Measurements from ENCODE around the gene ARID3A.

ARID3A gene

DNA sequence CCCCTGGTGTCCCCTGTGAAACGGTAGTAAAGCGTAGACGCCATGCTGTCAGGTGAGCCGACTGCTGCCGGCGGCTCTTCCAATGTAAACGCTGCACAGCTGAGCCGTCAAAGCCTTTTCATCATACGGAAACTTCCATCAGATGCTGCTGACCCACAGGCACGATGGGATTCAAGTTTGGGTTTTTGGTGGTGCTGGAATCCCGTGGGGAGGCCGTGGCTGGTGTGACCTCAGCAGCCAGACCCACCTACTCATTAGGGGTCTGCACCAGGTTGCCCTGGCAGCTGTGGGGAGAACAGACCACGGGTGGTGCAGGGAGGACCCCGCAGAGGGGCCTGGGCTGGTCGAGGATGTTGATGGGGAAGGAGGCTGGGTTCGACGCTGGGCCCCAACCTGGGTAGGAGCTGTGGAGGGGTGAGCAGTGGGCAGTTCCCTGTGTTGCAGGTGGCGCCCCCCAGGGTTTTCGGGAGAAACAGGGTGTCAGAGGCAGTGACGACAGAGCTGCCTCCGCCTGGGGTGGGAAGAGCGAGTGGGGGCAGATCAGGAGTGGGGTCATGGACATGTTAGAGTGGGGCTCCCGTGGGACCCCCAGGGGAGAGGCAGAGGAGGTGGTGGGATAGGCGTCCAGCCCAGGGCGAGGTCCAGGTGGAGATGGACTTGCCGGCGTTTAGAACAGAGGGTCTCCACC, 81.0 kb downstream of the ARID3A start:
- DNase-seq (ENCODE audit: low read depth, low spot score) = no peak
- Histone ChIP-seq H3K9me3 (ENCODE audit: control insufficient read depth, insufficient read depth, low read length) (no peaks in the 10 kb centered on the region), H3K4me3 (ENCODE audit: low read length) (no peak overlapping the region), H3K27ac (ENCODE audit: low read length) (no peak overlapping the region), H3K4me1 (ENCODE audit: control insufficient read depth, insufficient read depth, low read length) (no peaks in the 10 kb centered on the region; the same call in 1 of the 2 replicates), H3K36me3 (ENCODE audit: control insufficient read depth, insufficient read depth, low read length) (peaks cover 16% of the 10 kb centered on the region), H3K27me3 (ENCODE audit: control insufficient read depth, insufficient read depth, low read length) (no peaks in the 10 kb centered on the region)
- no CpG with 5 or more reads among the region's 27 CpGs for WGBS (ENCODE audit: insufficient coverage, insufficient read length)

DNA sequence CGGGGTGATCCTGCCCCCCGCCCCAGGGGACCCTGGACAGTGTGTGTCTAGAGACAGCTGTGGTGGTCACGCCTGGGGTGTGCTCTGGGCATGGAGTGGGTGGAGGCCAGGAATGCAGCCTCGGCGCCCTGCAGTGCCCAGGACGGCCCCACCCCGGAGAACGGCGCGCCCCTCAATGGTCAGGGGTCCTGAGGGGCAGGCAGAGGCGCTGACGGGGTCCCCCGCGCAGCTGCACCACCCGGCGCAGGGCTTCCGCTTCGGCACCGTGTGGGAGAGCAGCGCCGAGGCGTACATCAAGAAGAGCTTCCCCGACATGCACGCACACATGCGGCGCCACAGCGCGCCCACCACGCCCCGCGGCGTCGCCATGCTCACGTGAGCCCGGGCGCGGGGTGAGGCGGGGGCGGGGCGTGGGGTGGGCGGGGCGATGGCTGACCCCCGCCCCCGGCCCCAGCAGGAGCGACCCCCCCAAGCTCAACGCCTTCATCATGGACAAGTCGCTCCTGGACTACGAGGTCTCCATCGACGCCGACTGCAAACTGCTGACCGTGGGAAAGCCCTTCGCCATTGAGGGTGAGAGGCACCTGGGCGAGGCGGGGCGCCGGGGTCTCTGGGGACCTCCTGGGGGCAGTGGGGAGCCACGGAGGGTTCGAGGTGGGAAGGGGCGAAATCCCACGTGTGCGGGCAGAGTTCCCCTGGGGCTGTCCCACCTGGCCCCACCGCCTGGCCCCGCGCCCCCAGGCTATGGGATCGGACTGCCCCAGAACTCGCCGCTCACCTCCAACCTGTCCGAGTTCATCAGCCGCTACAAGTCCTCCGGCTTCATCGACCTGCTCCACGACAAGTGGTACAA, 81.8 kb downstream of the ARID3A start:
- Histone ChIP-seq H3K4me1 (ENCODE audit: control insufficient read depth, insufficient read depth, low read length) (no peaks in the 10 kb centered on the region; the same call in 1 of the 2 replicates), H3K27me3 (ENCODE audit: control insufficient read depth, insufficient read depth, low read length) (no peaks in the 10 kb centered on the region), H3K4me3 (ENCODE audit: low read length) (no peak overlapping the region), H3K36me3 (ENCODE audit: control insufficient read depth, insufficient read depth, low read length) (peaks cover 20% of the 10 kb centered on the region), H3K9me3 (ENCODE audit: control insufficient read depth, insufficient read depth, low read length) (no peaks in the 10 kb centered on the region), H3K27ac (ENCODE audit: low read length) (no peak overlapping the region)
- no CpG with 5 or more reads among the region's 73 CpGs for WGBS (ENCODE audit: insufficient coverage, insufficient read length)
- no peak for DNase-seq (ENCODE audit: low read depth, low spot score)

DNA sequence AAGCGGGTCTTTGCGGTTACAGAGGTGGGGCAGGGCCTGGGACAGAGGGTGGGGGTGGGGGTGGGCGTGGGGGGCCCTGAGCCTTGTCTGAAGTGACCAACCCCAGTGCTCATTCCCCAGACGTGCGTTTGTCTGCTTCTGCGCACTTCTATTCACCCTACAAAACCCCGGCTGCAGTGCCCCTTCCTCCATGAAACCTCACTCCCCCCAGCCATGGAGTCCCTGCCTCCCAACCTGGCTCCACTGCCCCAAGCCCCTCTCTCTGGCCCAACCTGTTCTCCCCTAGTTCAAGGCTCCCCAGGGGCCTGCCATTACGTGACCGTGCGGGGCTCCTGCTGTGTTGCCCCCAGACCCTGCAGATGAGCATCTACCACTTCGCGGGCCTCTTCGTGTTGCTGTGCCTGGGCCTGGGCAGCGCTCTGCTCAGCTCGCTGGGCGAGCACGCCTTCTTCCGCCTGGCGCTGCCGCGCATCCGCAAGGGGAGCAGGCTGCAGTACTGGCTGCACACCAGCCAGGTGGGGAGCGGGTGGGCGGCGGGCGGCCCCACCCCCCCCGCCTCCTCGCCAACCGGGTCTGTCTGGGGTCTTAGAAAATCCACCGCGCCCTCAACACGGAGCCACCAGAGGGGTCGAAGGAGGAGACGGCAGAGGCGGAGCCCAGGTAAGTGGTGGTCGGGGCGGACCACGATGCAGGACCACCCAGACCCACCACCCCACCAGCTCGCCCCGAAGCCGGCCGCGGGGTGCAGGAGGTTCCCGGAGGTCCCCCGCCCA, 82.6 kb downstream of the ARID3A start:
- Histone ChIP-seq H3K9me3 (ENCODE audit: control insufficient read depth, insufficient read depth, low read length) (no peaks in the 10 kb centered on the region), H3K36me3 (ENCODE audit: control insufficient read depth, insufficient read depth, low read length) (peaks cover 28% of the 10 kb centered on the region), H3K27me3 (ENCODE audit: control insufficient read depth, insufficient read depth, low read length) (no peaks in the 10 kb centered on the region), H3K4me1 (ENCODE audit: control insufficient read depth, insufficient read depth, low read length) (no peaks in the 10 kb centered on the region; the same call in 1 of the 2 replicates), H3K27ac (ENCODE audit: low read length) (no peak overlapping the region), H3K4me3 (ENCODE audit: low read length) (no peak overlapping the region)
- WGBS (ENCODE audit: insufficient coverage, insufficient read length) = no CpG with 5 or more reads among the region's 45 CpGs
- no peak for DNase-seq (ENCODE audit: low read depth, low spot score)

DNA sequence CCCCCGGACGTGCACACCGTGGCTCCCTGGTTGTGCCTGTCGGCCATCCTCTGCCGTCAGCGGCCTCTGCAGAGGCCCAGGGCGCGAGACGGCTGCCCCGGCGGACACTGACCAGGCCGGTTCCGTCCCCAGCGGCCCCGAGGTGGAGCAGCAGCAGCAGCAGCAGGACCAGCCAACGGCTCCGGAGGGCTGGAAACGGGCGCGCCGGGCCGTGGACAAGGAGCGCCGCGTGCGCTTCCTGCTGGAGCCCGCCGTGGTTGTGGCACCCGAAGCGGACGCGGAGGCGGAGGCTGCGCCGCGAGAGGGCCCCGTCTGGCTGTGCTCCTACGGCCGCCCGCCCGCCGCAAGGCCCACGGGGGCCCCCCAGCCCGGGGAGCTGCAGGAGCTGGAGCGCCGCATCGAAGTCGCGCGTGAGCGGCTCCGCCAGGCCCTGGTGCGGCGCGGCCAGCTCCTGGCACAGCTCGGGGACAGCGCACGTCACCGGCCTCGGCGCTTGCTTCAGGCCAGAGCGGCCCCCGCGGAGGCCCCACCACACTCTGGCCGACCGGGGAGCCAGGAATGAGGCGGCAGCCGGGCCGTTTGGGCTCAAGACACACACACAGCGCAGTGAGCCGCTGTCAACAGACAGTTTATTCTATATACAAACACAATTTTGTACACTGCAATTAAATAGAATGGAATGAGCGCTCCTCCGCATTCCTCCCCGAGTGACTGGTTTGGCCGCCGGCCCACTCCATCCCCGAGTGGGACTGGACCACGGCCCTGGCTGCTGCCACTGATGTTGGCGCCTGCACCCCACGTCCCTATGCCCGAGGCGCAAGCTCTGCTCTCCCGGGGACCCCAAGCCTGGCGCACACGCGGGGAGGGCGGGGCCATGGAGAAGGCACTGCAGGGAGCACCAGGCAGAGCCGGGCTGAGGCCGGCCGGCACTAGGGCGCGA, 83.5 kb downstream of the ARID3A start:
- H3K4me3 ChIP-seq (ENCODE audit: low read length) = no peak overlapping the region
- no peak overlapping the region for H3K27ac ChIP-seq (ENCODE audit: low read length)
- H3K27me3 ChIP-seq (ENCODE audit: control insufficient read depth, insufficient read depth, low read length) = no peaks in the 10 kb centered on the region
- peaks cover 35% of the 10 kb centered on the region for H3K36me3 ChIP-seq (ENCODE audit: control insufficient read depth, insufficient read depth, low read length)
- no peaks in the 10 kb centered on the region for H3K9me3 ChIP-seq (ENCODE audit: control insufficient read depth, insufficient read depth, low read length)
- WGBS (ENCODE audit: insufficient coverage, insufficient read length) = no CpG with 5 or more reads among the region's 92 CpGs
- no peaks in the 10 kb centered on the region; the same call in 1 of the 2 replicates for H3K4me1 ChIP-seq (ENCODE audit: control insufficient read depth, insufficient read depth, low read length)
- no peak for DNase-seq (ENCODE audit: low read depth, low spot score)

DNA sequence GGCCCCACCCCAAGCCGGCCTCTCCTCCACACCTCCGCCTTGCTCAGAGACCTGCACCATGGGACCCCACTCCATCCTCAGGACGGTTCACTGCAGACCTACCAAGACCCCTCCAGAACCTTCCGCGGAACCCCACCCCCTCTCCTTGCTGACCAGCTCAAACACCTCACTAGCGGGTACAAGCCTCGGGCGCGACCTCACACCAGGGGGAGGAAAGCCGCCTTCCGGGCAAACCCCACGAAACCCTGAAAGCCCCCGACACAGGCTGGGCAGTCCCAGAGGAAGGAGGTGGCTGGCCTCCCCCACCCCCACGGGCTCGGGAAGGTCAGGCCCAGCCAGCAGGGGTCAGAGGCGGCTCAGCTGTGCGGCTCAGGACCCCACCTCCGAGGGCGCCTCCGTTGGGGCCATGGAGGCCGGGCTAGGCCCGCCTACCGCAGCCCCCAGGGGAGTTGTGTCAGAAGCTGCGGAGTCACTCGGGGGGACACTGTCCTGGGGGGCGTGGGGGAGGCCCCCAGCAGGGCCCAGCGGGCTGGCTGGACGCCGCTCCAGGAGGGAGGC, 84.2 kb downstream of the ARID3A start:
- Histone ChIP-seq H3K4me1 (ENCODE audit: control insufficient read depth, insufficient read depth, low read length) (no peaks in the 10 kb centered on the region; the same call in 1 of the 2 replicates), H3K36me3 (ENCODE audit: control insufficient read depth, insufficient read depth, low read length) (peaks cover 35% of the 10 kb centered on the region), H3K27ac (ENCODE audit: low read length) (no peak overlapping the region), H3K4me3 (ENCODE audit: low read length) (no peak overlapping the region), H3K27me3 (ENCODE audit: control insufficient read depth, insufficient read depth, low read length) (no peaks in the 10 kb centered on the region), H3K9me3 (ENCODE audit: control insufficient read depth, insufficient read depth, low read length) (no peaks in the 10 kb centered on the region)
- WGBS (ENCODE audit: insufficient coverage, insufficient read length) = no CpG with 5 or more reads among the region's 29 CpGs
- no peak for DNase-seq (ENCODE audit: low read depth, low spot score)

DNA sequence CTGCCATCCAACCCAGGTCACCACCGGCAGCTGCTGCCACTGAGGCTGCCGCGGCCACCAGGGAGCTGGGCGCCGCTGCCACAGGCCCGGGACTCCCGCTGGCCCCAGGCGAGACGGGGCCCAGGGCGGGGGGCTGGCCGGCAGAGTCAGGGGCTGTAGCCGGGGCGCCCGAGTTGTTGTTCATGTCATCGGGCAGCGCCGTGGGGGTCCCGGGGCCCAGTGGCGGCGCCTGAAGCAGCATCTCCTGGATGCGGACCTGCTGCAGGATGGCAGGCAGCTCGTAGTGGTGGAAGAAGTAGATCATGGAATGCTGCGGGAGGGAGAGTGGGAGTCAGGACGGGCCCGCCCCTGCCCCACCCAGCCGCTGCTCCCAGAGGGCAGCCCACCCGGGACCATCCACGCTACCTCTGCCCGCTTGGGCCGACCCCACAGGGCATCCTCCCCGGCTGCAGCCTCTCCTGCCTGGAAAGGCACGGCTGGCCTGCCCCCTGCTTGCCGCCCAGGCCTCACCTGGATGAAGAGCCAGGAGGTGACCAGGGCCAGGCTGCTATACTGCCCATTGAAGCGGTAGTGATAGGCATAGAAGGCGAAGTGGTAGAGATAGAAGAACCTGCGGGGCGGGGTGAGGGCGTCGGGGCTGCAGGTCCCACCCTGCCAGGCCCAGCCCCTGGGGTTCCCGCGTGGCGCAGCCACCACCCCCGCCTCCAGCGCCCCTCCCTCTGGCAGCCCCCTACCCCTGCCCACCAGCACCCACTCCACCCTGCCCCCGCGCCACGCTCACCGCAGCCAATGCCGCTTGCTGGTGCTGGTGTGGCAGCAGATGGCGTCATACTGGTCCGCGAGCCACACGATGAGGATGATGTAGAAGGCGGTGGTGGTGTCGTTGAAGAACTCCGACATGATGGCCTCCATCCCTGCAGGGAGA, 85.0 kb downstream of the ARID3A start:
- Histone ChIP-seq H3K27me3 (ENCODE audit: control insufficient read depth, insufficient read depth, low read length) (no peaks in the 10 kb centered on the region), H3K36me3 (ENCODE audit: control insufficient read depth, insufficient read depth, low read length) (peaks cover 35% of the 10 kb centered on the region), H3K4me3 (ENCODE audit: low read length) (no peak overlapping the region), H3K4me1 (ENCODE audit: control insufficient read depth, insufficient read depth, low read length) (no peaks in the 10 kb centered on the region; the same call in 1 of the 2 replicates), H3K9me3 (ENCODE audit: control insufficient read depth, insufficient read depth, low read length) (no peaks in the 10 kb centered on the region), H3K27ac (ENCODE audit: low read length) (no peak overlapping the region)
- WGBS (ENCODE audit: insufficient coverage, insufficient read length) = no CpG with 5 or more reads among the region's 56 CpGs
- DNase-seq (ENCODE audit: low read depth, low spot score) = no peak

DNA sequence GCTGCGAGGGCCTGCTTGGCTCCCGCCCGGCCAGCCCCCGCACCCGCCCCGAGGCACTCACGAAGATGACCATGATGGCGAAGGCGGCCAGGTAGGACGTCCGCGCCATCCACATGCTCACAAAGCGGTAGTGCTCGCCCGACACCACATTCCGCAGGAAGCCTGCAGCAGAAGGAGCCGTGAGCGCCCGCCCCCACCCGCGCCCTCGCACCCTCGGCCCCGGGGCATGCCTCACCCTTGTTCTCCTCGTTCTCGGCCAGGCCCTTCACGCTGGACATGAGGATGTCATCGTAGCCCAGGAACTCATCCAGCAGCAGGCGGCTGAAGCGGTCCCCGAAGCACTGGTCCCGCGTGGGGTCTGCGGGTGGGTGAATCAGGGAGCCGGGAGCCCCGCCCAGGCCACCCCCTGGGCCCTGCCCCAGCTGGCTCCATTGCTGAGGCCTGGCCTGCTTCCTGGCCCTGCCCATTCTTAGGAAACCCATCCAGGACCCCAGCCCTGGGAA, 86.0 kb downstream of the ARID3A start:
- peaks cover 6% of the 10 kb centered on the region for H3K4me1 ChIP-seq (ENCODE audit: control insufficient read depth, insufficient read depth, low read length)
- H3K27me3 ChIP-seq (ENCODE audit: control insufficient read depth, insufficient read depth, low read length) = no peaks in the 10 kb centered on the region
- no CpG with 5 or more reads among the region's 36 CpGs for WGBS (ENCODE audit: insufficient coverage, insufficient read length)
- no peak overlapping the region for H3K4me3 ChIP-seq (ENCODE audit: low read length)
- no peak overlapping the region for H3K27ac ChIP-seq (ENCODE audit: low read length)
- no peaks in the 10 kb centered on the region for H3K9me3 ChIP-seq (ENCODE audit: control insufficient read depth, insufficient read depth, low read length)
- H3K36me3 ChIP-seq (ENCODE audit: control insufficient read depth, insufficient read depth, low read length) = peaks cover 35% of the 10 kb centered on the region
- no peak for DNase-seq (ENCODE audit: low read depth, low spot score)

DNA sequence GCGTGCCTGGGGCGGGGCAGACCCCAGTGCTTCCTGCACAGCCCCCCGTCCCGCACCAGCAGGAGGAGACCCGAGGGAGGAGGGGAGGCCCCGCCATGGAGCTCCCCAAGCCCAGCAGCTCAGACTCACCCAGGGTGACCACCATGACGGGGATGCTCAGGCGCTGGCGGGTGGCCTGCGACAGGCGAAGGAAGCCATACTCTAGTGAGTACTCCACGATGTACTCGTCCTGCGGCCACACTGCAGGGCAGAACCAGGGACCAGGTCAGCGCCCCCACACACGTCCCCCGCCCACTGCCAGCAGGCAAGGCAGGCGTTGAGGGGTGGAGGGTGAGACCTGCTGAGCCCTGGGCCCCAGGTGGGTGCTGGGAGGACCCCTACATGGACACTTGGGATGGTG, 86.5 kb downstream of the ARID3A start:
- no CpG with 5 or more reads among the region's 18 CpGs for WGBS (ENCODE audit: insufficient coverage, insufficient read length)
- no peak overlapping the region for H3K27ac ChIP-seq (ENCODE audit: low read length)
- no peaks in the 10 kb centered on the region for H3K27me3 ChIP-seq (ENCODE audit: control insufficient read depth, insufficient read depth, low read length)
- no peak for DNase-seq (ENCODE audit: low read depth, low spot score)
- H3K36me3 ChIP-seq (ENCODE audit: control insufficient read depth, insufficient read depth, low read length) = peaks cover 35% of the 10 kb centered on the region
- peaks cover 10% of the 10 kb centered on the region for H3K4me1 ChIP-seq (ENCODE audit: control insufficient read depth, insufficient read depth, low read length)
- no peaks in the 10 kb centered on the region for H3K9me3 ChIP-seq (ENCODE audit: control insufficient read depth, insufficient read depth, low read length)
- H3K4me3 ChIP-seq (ENCODE audit: low read length) = no peak overlapping the region

DNA sequence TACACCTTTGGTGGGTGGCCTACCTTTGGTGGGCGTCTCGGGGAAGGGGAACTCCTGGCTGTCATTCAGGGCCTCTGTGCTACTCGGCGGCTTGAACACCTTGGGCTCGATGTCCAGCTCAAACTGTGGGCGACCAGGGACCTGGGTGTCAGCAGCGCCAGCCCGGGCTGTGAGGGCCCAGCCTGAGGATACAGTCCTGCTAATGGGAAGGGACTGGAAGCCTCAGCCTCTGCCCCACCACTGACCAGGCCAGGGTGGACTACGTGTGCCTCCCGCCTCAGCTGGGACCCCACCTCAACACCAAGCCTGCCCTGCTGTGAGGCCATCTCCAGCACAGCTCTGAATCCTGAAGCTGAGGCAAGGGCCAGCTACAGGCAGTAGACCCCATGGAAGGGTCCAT, 87.4 kb downstream of the ARID3A start:
- peaks cover 35% of the 10 kb centered on the region for H3K36me3 ChIP-seq (ENCODE audit: control insufficient read depth, insufficient read depth, low read length)
- H3K9me3 ChIP-seq (ENCODE audit: control insufficient read depth, insufficient read depth, low read length) = no peaks in the 10 kb centered on the region
- no peak for DNase-seq (ENCODE audit: low read depth, low spot score)
- H3K4me1 ChIP-seq (ENCODE audit: control insufficient read depth, insufficient read depth, low read length) = peaks cover 11% of the 10 kb centered on the region
- H3K27me3 ChIP-seq (ENCODE audit: control insufficient read depth, insufficient read depth, low read length) = no peaks in the 10 kb centered on the region
- no peak overlapping the region for H3K27ac ChIP-seq (ENCODE audit: low read length)
- no CpG with 5 or more reads among the region's 10 CpGs for WGBS (ENCODE audit: insufficient coverage, insufficient read length)
- no peak overlapping the region for H3K4me3 ChIP-seq (ENCODE audit: low read length)

Measured in iPS DF 6.9 (cell line).